GM19452 (cell line): ENCODE measurements around the gene ZNF479.
"Not testable (repeated sequence)": the region's sequence is repeated elsewhere in the genome, so short reads cannot be mapped to it uniquely, and the experiment has no call there.

ENCODE experiments used
- ATAC-seq: cut with Tn5 transposase; IDR thresholded peaks from one replicate; pipeline ENCODE4 v1.9.1; 2021; ENCODE audit not compliant: unreplicated experiment

Gene ZNF479

DNA sequence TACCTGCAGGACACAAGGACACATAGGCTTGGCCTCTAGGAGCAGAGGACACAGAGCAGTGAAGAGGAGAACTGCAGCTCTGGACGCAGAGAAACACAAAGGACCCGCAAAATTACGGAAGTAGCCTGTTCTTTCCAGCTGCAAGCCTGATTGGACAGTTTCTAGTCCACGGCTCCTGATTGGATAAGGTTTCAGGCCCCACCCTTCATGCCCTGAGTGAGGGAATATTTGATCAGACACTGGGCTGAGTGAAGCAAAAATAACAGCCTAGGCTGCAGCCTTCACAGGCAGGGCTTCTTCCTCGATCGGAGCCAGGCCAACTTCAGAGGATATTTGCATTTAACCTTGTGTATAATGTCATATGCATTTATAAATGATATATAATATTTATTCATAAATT is at the start of gene ZNF479:
Gene ZNF479 (minus strand): TSS at position 101 of the 400 bp plus-strand sequence. CDS start 112 bp downstream, outside the sequence.
- not testable (repeated sequence) for ATAC-seq

DNA sequence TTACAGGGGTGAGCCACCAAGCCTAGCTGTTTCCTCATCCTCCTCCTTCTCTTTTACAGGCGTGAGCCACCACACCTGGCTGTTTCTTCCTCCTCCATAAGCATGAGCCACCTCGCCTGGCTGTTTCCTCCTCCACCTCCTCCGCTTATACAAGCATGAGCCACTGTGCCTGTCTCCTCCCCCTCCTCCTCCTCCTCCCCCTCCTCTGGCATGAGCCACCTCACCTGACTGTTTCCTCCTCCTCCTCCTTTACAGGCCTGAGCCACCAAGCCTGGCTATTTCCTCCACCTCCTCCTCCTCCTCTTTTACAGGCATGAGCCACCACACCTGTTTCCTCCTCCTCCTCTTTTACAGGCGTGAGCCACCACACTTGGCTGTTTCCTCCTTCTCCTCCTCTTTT is 49.8 kb upstream of the ZNF479 start:
- no peak for ATAC-seq

DNA sequence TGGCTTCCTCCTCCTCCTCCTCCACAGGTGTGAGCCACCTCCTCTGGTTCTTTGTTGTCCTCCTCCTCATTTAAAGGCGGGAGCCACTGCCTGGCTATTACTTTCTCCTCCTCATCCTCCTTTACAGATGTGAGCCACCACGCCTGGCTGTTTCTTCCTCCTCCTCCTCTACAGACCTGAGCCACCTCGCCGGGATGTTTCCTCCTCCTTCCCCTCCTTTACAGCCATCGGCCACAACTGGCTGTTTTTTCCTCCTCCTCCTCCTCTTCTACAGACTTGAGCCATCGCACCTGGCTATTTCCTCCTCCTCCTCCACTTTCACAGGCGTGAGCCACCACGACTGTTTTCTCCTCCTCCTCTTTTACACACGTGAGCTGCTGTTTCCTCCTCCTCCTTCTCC is 49.0 kb upstream of the ZNF479 start:
- ATAC-seq, result no peak

DNA sequence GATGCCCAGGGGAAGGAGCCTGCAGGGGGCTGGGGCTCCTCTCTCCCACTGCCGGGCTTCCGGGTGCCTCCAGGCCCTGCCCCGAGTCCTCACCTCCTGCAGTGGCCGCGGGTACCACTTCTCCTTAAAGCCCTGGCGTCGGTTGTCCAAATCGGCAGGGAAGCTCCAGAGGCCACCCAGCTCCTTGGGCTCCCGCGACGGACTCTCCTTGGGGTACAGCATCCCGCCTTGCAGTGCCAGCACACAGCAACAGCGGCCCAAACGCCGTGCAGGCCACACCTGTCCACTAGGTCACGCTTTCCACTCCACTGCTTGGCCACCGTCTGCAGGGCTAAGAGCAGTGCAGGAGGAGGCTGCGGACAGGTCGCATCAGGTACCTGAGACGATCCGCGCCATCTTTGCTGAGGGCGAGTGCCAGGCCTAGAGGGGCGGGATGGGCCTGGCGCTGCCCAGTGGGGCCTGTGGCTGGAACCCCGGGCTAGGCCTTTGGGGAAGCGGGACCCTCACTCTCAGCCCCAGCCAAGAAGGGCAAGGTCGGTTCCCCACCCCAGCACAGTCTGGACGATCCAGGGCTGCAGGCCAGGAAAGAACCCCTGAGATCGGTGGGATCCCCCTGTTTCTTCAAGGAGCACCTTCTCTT is 47.7 kb upstream of the ZNF479 start:
- no peak for ATAC-seq

DNA sequence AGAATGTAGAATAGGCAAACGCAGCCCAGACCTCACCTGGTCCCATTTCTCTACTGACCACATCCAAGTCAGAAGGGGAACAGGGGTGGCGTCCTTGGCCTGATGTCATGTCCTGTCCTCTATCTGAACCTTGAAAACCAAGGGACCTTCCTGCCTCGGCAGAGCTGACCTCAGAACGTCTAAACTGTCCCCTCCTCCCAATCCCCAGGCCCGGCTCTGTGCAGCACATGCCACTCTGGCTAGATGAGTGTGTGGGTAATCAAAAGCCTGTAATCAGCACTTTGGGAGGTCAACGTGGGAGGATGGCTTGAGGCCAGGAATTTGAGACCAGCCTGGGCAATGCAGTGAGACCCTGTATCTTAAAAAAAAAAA is 46.5 kb upstream of the ZNF479 start:
- ATAC-seq, result no peak

DNA sequence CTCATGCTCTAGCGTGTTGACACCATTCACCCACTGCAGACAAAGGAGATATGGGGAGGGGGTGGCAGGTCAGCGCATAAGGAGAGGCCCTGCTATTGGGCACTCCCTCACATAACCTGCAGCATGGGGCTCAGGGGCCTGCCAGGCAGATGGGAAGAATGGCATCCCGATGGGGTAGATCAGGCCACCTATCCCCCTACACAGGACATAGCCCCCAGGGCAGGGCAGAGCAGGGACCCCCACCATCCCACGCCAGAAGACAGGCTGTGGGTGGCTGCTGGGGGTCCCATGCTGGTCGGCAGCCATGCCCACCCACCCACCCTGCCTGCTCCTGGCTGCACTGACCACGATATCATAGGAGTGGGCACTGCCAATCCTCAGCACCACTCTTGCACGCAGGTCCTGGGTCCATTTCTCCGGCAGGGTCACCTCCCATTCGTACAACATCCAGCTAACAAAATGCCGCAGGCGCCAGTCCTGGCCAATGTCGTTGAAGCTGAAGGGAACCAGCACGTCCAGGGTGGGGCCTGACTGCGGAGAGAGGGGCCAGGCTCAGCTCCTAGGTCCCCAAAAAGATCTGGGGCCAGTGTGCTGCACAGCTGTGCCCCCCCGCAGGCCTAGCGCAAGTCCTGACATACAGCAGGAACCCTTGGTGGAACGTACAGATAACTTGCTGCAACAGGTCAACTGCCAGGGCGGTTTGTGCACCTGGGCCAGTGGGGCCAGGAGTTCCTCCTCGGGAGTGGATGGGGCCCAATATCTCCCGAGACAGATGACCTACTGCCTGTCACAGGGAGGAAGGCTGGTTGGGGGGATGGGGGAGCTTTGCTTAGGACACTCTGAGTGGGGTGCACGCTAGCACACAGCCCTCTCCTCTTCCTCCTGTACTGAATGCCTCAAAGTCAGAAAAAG is 45.9 kb upstream of the ZNF479 start:
- no peak for ATAC-seq

DNA sequence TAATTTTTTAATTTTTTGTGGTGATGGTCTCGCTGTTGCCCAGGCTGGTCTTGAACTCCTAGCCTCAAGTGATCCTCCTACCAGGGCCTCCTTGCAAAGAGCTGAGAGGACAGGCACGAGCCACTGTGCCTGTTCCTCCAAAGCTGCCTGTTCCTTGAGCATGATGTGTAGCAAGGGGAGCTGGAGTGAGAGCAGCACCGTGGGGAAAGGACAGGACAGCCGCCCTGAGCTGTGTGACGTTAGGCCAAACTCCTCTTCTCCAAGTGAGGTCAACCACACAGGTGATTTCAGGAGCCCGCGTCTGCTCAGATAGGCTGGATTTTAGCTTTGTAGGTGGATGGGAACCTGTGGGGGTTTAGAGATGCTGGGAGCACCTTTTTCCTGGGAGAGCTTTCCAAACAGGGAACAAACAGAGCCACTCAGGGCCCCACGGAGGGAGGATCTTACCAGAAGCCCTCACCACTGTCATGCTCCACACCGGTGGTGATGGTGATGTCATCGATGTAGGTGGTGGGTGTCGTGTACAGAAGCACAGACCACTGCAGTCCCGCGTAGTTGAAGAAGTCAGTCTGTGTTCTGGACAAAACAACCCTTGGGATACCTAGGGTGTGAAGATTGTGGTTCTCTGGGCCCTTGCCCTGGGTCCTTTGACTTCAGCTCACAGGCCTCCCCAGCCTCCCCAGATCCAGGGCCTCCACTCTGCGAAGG is 44.8 kb upstream of the ZNF479 start:
- ATAC-seq, result no peak

DNA sequence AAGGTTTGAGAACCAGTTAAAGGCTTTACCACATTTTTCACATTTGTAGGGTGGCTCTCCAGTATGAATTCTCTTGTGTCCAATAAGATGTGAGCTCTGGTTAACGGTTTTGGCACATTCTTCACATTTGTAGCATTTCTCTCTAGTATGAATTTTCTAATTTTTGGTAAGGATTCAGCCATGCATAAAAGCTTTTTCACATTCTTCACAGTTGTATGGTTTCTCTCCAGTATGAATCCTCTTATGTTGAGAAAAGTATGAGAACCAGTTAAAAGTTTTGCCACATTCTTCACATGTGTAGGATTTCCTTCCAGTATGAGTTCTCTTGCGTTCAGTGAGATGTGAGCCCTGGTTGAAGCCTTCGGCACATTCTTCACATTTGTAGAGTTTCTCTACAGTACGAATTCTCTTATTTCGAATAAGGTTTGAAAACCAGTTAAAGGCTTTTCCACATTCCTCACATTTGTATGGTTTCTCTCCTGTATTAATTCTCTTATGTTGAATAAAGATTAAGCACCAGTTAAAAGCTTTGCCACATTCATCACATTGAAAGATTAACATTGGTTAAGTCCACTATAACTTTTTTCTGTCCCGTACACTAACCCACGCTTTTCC is 33.2 kb upstream of the ZNF479 start:
- ATAC-seq, result no peak

DNA sequence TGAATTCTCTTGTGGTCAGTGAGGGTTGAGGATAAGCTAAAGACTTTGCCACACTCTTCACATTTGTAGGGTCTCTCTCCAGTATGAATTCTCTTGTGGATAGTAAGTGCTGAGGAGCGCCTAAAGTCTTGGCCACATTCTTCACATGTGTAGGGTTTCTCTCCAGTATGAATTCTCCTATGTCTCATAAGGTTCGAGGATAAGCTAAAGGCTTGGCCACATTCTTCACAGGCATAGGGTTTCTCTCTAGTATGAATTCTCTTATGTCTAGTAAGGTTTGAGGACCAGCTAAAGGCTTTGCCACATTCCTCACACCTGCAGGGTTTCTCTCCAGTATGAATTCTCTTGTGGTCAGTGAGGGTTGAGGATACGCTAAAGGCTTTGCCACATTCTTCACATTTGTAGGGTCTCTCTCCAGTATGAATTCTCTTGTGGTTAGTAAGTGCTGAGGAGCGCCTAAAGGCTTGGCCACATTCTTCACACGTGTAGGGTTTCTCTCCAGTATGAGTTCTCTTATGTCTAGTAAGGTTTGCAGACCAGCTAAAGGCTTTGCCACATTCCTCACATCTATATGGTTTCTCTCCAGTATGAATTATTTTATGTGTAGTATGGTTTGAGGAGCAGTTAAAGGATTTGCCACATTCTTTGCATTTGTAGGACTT is 12.0 kb downstream of the ZNF479 start:
- not testable (repeated sequence) for ATAC-seq
